Activated naive CD8-positive, alpha-beta T cell treated with anti-CD3 and anti-CD28 coated beads, Interleukin-2, amount 10 ng/mL, durations not matched to agents 7 days and 5 days (primary cell): ENCODE measurements around the gene CENPO. TPM values are rescaled to one million over a fixed set of nuclear protein-coding genes. Genes with fewer than 3 reads are reported as not detected.

Experiments
- ATAC-seq: fragments of 150-1000 bp; cut with Tn5 transposase; one replicate; pipeline ENCODE4 v1.10.0; 2021; ENCODE audit warnings: low read depth, moderate library complexity
- POLR2A ChIA-PET: fragments of 350-600 bp; sonication (Branson Sonifier 250); formaldehyde crosslinking; loops from one replicate; lab custom pipeline; 2021; ENCODE audit warnings: antibody characterized with exemption; lab: Charles Lee
- DNase-seq: peaks from one replicate; pipeline ENCODE4 v3.0.0; 2021
- H3K27ac Mint-ChIP-seq: one replicate; pipeline ENCODE4 v1.8.0; 2022; ENCODE audit warnings: mild to moderate bottlenecking, mixed read lengths
- H3K27me3 Mint-ChIP-seq: one replicate; pipeline ENCODE4 v1.8.0; 2022; ENCODE audit warnings: mild to moderate bottlenecking, moderate library complexity, mixed read lengths
- H3K36me3 Mint-ChIP-seq: one replicate; pipeline ENCODE4 v1.8.0; 2021; ENCODE audit warnings: mild to moderate bottlenecking, mixed read lengths
- H3K4me1 Mint-ChIP-seq: one replicate; pipeline ENCODE4 v1.8.0; 2021; ENCODE audit warnings: mixed read lengths
- H3K4me3 Mint-ChIP-seq: one replicate; pipeline ENCODE4 v1.8.0; 2022; ENCODE audit warnings: mild to moderate bottlenecking, moderate library complexity, mixed read lengths
- H3K9me3 Mint-ChIP-seq: one replicate; pipeline ENCODE4 v1.8.0; 2021; ENCODE audit warnings: mixed read lengths
- total RNA-seq, 2 experiments: library from RNA; stranded (reverse); gene quantifications; one replicate each; pipeline ENCODE4 v1.2.3, GENCODE V29; 2021

CENPO gene
- total RNA-seq, 2 experiments from 2014 or later = 38.8 to 39.0 TPM

DNA sequence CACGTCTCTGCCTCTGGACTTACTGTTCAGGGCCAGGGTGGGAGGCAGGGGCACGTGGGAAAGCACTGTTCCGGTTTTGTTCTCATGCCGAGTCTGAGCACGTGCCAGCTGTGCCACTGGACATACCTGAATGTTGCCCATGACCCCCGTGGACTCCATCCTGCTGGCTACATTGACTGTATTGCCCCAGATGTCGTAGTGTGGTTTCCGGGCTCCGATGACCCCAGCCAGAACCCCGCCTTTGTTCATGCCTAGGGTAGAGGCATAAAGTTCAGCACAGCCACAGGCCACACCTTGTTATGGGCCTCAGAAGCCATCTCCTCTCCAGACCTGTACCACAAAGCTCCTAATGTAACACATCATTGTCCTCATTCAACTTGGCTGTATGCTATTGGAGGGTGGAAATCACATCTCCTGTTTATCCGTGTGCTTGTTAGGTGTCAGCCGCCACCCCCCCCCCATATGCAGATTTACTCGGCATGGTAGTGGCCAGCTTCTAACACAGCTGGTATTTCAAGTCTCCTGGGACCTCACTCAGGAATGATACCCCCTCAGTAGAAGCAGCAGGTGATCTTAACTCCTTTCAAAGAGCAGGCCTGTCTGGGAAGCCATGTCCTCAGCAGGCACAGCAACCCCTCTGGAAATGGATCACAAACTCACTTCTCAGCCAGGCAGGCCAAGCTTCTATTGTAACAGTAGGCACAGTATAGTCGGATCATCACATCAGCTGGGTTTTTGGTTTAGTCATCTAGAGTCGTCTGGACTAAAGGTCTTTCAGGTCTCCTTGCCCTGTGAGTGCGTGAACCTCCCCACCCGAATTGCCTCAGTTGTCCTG, 27.6 kb downstream of the CENPO start:
- POLR2A ChIA-PET = no interaction called here
- Mint-ChIP-seq H3K36me3 (peaks cover 24% of the 10 kb centered on the region), H3K9me3 (no peaks in the 10 kb centered on the region), H3K4me1 (peaks cover 3% of the 10 kb centered on the region), H3K27me3 (no peaks in the 10 kb centered on the region), H3K4me3 (no peak overlapping the region), H3K27ac (peak overlapping the region; percentile 21)
- ATAC-seq (no peak), DNase-seq (no peak)

DNA sequence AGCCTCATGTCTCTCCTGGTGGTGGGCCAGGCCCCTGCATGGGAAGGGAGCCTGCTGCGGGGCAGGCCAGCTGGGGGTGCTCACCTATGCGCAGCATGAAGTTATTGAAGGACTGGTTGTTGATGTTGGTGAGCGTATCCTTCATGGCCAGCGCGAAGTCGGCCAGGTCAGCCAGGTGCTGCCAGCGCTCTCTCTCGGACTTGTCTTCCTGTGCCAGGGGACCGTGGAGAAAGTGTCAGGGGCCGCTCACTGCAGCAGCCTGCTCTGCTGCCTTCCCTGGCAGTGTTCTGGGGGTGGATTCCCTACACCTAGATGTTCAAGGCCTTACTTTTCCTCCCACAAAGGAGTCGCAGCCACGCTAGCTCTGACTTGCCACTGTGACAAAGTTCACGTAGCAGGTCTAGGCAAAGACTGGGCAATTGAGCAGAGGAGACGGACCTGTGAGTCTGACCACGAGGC, 28.2 kb downstream of the CENPO start:
- no peak overlapping the region for H3K4me3 Mint-ChIP-seq
- peaks cover 22% of the 10 kb centered on the region for H3K36me3 Mint-ChIP-seq
- H3K4me1 Mint-ChIP-seq = peaks cover 8% of the 10 kb centered on the region
- DNase-seq (no peak), ATAC-seq (no peak)
- no peaks in the 10 kb centered on the region for H3K27me3 Mint-ChIP-seq
- POLR2A ChIA-PET = no interaction called here
- no peak overlapping the region for H3K27ac Mint-ChIP-seq
- H3K9me3 Mint-ChIP-seq = no peaks in the 10 kb centered on the region

DNA sequence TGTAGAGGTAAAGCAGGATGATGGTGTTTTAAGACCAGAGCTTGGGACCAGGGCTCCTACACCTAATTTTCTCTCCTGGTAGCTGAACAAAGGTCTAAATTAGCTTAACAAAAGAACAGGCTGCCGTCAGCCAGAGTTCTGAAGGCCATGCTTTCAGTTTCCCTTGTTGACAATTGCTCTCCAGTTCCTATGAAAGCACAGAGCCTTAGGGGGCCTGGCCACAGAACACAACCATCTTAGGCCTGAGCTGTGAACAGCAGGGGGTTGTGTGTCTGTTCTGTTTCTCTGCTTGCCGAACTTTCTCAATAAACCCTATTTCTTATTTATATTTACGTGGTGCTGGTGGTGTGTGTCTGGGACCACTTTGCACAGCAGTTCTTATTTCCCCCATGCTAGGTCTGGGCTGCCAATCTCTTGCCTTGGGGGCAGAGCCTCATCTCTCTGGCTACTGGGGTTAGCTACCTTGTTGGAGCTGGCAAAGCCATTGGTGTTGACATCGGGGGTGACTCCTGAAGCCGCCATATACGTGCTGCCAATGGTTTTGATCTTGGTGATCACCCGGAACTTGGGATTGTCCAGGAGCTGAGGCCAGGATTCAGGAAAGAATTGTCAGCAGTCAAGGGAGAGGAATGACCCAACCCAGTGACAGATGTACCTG, 29.0 kb downstream of the CENPO start:
- no peaks in the 10 kb centered on the region for H3K27me3 Mint-ChIP-seq
- no peak overlapping the region for H3K4me3 Mint-ChIP-seq
- H3K27ac Mint-ChIP-seq = no peak overlapping the region
- H3K4me1 Mint-ChIP-seq = peaks cover 9% of the 10 kb centered on the region
- ATAC-seq = no peak
- H3K36me3 Mint-ChIP-seq = peaks cover 19% of the 10 kb centered on the region
- DNase-seq = no peak
- POLR2A ChIA-PET = no interaction called here
- H3K9me3 Mint-ChIP-seq = no peaks in the 10 kb centered on the region

DNA sequence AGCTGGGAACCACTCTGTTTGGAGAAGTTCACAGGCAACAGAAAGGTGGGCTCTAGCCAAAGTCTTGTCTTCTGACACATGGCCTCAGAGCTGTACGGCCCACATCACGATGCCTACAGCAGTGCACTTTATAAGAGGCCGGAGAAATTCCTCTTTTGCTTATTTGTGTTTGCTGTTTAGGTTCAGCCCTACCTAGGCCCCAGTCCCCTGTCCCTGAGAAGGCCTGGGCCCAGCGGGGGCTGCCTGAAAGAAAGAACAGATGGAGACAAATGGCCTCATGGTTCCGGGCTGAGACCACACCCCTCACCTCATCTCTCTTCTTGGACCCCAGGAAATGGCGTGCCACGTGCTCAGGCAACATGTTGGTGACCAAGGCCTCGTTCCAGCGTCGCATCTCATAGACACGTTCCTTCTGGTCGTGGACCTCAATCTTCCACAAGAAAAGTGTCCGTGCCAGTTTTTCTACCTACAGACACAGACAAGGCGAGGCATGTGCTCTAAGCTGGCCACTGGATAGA, 30.9 kb downstream of the CENPO start:
- DNase-seq (no peak), ATAC-seq (no peak)
- Mint-ChIP-seq H3K4me3 (no peak overlapping the region), H3K27ac (no peak overlapping the region), H3K9me3 (no peaks in the 10 kb centered on the region), H3K27me3 (no peaks in the 10 kb centered on the region), H3K4me1 (peaks cover 9% of the 10 kb centered on the region), H3K36me3 (peaks cover 6% of the 10 kb centered on the region)
- POLR2A ChIA-PET = interaction anchor here (1.2 kb wide), 1 partner anchor 31 kb away, joined by 3 read pairs; the partner anchor contains the start of genes CENPO and PTRHD1

DNA sequence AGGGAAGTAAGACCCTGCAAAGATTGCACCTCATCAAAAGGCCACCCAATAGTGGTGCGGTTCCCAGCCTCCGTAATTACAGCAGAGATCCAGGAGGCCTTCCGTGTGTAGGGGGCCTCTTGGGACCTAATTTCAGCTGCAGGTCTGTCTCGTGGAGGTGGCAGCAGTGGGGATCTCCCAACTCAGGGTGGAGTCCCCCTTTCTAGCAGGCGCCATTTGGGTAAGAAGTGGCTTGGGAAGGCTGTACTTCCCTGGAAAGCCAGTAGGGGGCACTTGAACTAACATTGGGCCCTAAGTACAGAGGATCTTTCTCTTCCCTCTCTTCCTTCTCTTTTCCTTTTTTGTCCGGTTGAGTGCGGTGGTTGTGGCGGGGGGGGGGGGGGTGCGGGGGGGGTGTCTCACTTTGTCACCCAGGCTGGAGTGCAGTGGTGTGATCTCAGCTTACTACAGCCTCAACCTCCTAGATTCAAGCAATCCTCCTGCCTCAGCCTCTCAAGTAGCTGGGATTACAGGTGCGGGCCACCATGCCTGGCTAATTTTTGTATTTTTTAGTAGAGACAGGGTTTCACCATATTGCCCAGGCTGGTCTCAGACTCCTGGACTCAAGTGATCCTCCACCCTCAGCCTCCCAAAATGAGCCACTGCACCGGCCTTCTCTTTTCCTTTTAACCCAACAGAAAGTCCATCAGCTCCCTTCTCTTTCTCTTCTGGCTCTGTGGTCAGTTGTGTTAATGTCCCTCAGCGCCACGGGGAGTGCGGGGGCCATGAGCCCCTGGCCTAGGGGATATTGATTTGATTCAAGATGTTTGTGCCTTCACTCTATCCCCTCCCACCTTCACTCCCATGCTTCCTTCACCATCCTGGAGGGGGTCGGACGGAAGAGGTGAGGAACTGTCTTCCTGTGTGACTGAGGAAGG, 32.0 kb downstream of the CENPO start:
- peaks cover 6% of the 10 kb centered on the region for H3K36me3 Mint-ChIP-seq
- ATAC-seq = no peak
- no peaks in the 10 kb centered on the region for H3K27me3 Mint-ChIP-seq
- peaks cover 9% of the 10 kb centered on the region for H3K4me1 Mint-ChIP-seq
- no peak overlapping the region for H3K4me3 Mint-ChIP-seq
- DNase-seq = no peak
- POLR2A ChIA-PET = interaction anchor here (1.0 to 1.5 kb wide), 2 partner anchors 32 to 212 kb away, joined by 4 to 5 read pairs; partner anchors contain the start of genes CENPO and PTRHD1
- H3K27ac Mint-ChIP-seq = peak overlapping the region; percentile 43
- H3K9me3 Mint-ChIP-seq = no peaks in the 10 kb centered on the region

DNA sequence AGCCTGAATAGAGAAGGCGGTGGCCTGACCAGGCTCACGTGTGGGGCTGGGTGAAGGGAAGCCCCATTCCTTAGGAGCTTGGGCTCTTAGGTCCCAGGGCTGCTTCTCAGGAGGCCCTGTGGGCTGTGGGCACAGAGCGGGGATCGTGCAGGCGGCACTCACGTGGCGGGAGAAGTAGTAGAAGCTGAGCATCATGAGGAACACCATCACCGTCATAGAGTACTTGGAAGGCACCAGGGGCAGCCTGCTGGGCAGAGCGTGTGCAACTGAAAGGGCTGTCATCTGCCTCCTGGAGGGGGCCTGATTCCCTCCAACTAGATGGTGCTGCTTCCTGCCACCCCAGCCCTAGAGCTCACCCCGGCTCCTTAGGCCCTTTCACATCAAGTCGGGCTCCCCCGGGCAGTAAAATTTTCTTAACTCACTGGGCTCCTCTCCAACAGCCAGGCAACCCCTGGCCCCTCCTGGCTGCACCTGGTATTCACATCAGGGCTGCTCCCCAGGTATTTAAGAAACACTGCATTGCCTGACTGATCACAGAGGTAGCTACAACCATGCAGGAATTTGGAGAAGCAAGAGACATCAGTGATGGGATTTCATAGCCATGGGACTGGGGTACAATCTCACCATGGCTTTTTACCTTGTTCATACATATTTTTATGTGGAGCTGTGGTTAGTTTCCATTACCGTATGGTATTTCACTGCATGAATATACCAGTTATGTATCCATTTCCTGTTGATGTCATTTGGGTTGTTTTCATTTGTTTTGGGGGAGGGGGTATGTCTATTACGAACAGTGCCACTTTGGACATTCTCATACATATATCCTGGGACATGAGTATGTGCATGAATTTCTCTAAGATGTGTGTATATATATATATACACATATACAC, 32.9 kb downstream of the CENPO start:
- POLR2A ChIA-PET = interaction anchor here (0.7 to 1.5 kb wide), 3 partner anchors 33 to 413 kb away, joined by 3 to 5 read pairs (median 4); partner anchors contain the start of genes CENPO and PTRHD1
- H3K27me3 Mint-ChIP-seq = no peaks in the 10 kb centered on the region
- no peak overlapping the region for H3K4me3 Mint-ChIP-seq
- ATAC-seq (no peak), DNase-seq (no peak)
- peak overlapping the region; percentile 43 for H3K27ac Mint-ChIP-seq
- H3K4me1 Mint-ChIP-seq = peaks cover 9% of the 10 kb centered on the region
- peaks cover 6% of the 10 kb centered on the region for H3K36me3 Mint-ChIP-seq
- H3K9me3 Mint-ChIP-seq = no peaks in the 10 kb centered on the region

DNA sequence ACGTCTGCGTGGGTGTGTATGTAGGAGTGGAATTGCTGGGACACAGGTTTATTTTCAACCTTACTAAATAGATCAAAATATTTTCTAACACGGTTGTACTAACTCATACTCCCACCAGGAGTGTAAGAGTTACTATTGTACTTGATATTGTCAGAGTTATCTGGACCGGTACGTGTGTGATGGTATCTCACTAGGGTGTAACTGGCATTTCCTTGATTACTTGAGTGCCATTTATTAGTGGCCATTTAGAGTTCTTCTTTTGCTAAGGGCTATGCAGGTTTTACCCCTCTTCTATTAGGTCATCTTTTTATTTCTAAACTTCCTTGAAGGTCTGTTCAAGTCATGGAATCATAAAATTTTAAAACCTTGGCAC, 33.5 kb downstream of the CENPO start:
- POLR2A ChIA-PET = interaction anchor here (1.2 to 1.5 kb wide), 2 partner anchors 33 to 34 kb away, joined by 3 to 4 read pairs; partner anchors contain the start of genes CENPO and PTRHD1
- Mint-ChIP-seq H3K36me3 (peaks cover 7% of the 10 kb centered on the region), H3K27me3 (no peaks in the 10 kb centered on the region), H3K4me3 (no peak overlapping the region), H3K9me3 (no peaks in the 10 kb centered on the region), H3K27ac (no peak overlapping the region), H3K4me1 (peaks cover 9% of the 10 kb centered on the region)
- ATAC-seq (no peak), DNase-seq (no peak)

DNA sequence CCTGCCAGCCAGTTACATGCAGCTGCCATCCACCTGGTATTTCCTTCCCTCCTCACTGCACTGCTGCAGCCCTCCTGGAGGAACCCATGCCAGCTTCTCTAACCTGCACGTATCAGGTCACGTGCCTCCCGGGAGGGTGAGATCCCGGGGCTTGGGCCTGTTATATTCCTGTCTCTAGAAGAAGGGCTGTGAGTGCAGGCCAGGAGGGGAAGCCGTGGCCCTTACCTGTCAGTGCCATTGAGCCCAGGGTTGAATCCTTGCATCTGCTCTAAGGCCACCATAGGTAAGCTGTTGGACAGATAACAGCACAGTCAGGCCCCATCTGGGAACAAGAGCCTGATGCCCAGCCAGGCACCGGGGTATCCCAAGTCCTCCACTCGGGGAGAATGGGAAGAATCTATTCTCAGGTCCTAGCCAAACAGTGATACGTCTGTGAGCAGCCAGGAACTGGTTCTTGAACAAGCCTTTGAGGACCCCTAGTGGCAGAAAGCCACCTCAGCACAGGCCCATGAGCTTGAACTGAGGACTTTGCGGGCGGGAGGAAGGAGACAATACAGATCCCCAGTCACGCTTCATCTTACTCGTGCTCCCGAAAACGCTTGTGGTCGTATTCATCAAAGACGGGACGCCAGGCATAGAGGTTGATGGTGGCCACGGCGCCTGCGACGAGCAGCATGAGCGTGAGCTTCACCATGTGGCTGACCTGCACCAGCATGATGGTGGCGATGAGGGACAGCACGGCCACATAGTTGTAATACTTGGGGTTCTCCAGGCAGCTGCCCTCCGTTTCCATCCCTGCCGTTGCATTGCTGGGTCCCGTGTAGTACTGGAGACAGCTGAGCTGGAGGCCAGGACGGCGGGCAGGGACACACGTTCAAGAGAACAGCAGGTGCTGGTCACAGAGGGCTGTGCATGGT, 34.4 kb downstream of the CENPO start:
- peak overlapping the region; percentile 14 for H3K27ac Mint-ChIP-seq

DNA sequence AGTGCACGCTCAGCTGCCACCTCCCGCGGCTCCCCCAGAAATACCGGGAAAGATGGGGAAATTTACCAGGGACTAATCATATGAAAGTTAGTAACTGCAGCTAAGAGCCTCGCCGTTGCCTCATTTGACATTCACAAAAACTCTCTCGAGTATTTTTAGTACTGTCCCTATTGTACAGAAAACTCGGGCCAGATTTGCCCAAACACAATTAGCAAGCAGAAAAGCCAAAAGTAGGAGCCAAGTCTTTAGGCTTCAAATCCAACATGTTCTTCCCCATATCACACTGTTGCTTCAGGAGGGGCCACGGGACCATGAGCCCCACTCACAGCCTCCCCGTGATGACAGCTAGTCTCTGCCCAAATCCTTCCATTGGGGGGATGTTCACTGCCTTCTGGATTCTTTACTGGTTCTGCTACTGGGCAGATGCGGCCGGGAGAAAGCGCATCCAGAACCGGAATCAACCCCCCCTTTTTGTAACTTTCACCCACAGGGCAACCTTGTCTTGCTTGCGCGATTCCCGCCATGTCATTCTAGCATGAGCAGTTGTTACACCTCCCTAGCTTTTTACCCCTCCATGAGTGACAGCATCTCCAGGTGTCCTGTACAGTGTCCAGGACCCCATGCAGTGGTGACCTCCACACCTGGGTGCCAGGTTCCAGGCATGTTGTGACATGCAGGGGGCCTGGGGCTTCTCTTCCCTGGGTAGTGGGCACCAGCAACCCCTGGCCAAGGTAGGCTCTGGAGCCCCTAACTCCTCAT, 35.2 kb downstream of the CENPO start:
- Mint-ChIP-seq H3K36me3 (peaks cover 7% of the 10 kb centered on the region), H3K27ac (no peak overlapping the region), H3K4me1 (peaks cover 9% of the 10 kb centered on the region), H3K9me3 (no peaks in the 10 kb centered on the region), H3K4me3 (no peak overlapping the region), H3K27me3 (no peaks in the 10 kb centered on the region)
- POLR2A ChIA-PET = interaction anchor here (0.7 to 1.2 kb wide), 2 partner anchors 35 to 352 kb away, joined by 3 read pairs; partner anchors contain the start of genes CENPO and PTRHD1
- ATAC-seq (no peak), DNase-seq (no peak)

More for the DNA sequence above, 34.4 kb downstream of the CENPO start:
- Mint-ChIP-seq H3K27me3 (no peaks in the 10 kb centered on the region), H3K9me3 (no peaks in the 10 kb centered on the region), H3K4me3 (no peak overlapping the region), H3K4me1 (peaks cover 9% of the 10 kb centered on the region), H3K36me3 (peaks cover 7% of the 10 kb centered on the region)
- POLR2A ChIA-PET = interaction anchor here (1.2 kb wide), 1 partner anchor 34 kb away, joined by 3 read pairs; the partner anchor contains the start of genes CENPO and PTRHD1
- DNase-seq = peak; percentile 63
- ATAC-seq = peak; percentile 86

DNA sequence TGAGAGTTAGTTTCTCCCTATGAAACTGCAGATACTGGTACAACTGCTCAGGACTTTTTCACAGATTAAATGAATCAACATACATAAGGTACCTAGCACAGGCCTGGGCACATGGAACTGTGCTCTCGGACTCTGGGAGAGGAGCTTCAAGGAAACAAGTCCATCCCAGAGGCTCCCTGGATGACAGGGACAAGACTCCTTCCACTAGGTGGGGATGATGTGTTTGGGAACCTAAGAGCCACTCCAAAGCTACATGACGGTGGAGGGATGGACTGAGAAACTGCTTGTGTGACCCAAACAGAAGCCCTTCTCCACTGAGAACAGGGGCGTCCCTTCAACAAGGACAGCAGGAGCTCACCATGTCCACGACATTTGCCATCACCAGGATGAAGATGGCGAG, 37.1 kb downstream of the CENPO start:
- peaks cover 9% of the 10 kb centered on the region for H3K4me1 Mint-ChIP-seq
- ATAC-seq (no peak), DNase-seq (no peak)
- no peak overlapping the region for H3K4me3 Mint-ChIP-seq
- POLR2A ChIA-PET = no interaction called here
- H3K27me3 Mint-ChIP-seq = no peaks in the 10 kb centered on the region
- H3K9me3 Mint-ChIP-seq = no peaks in the 10 kb centered on the region
- H3K36me3 Mint-ChIP-seq = peaks cover 8% of the 10 kb centered on the region
- H3K27ac Mint-ChIP-seq = no peak overlapping the region
